ENCODE results near the gene TMEM45A.
"Not testable (repeated sequence)": the region's sequence is repeated elsewhere in the genome, so short reads cannot be mapped to it uniquely, and the experiment has no call there.

- TF ChIP-seq CTCF, POLR2A (IDR thresholded peaks at IDR 0.05): not testable (repeated sequence)
Observed at GRCh38 chr3:100478521-100478920, 13.9 kb upstream of the TMEM45A start.

Measured in heart left ventricle (tissue), 13 donors.